Prostate gland (tissue), 2 donors: ENCODE data around the gene CRIM1. TPM values are rescaled to one million over a fixed set of nuclear protein-coding genes. Genes with fewer than 3 reads are reported as not detected.

Source experiments
- DNase-seq: peaks from one replicate; pipeline ENCODE4 v3.0.0-alpha.2; 2019; ENCODE audit warnings: low spot score
- H3K27ac ChIP-seq, 2 donors: fragments of 200-600 bp; sonication (generic); 2 replicates each; pipeline ENCODE4 v1.5.1; 2017 to 2019
- H3K27me3 ChIP-seq: fragments of 200-600 bp; sonication (generic); replicated peaks from 2 replicates; pipeline ENCODE4 v1.5.1; 2019; ENCODE audit not compliant: insufficient read depth
- H3K36me3 ChIP-seq, 2 donors: fragments of 200-600 bp; sonication (generic); 1 replicate in 1 of 2; 2 replicates in 1 of 2; pipeline versions ENCODE4 v1.5.1 to v1.8.1; 2017 to 2019
- H3K4me1 ChIP-seq: fragments of 200-600 bp; sonication (generic); replicated peaks from 2 replicates; pipeline ENCODE4 v1.5.1; 2019
- H3K4me3 ChIP-seq, 2 donors: fragments of 200-600 bp; sonication (generic); 2 replicates each; pipeline ENCODE4 v1.5.1; 2017 to 2019
- H3K9me3 ChIP-seq: fragments of 200-600 bp; sonication (generic); 2 replicates; pipeline ENCODE4 v1.5.1; 2017
- POLR2A ChIP-seq: fragments of 450-650 bp; IDR thresholded peaks from one replicate; pipeline ENCODE4 v1.6.1; 2016; ENCODE audit warnings: antibody characterized with exemption, mild to moderate bottlenecking
- POLR2AphosphoS5 ChIP-seq: sonication (generic); formaldehyde crosslinking; IDR thresholded peaks from one replicate; pipeline ENCODE4 v1.6.1; 2017; ENCODE audit warnings: antibody characterized with exemption
- WGBS: methylation state at CpG from one replicate; pipeline ENCODE4 v1.1.5; 2018; 5-methylcytosine and 5-hydroxymethylcytosine counted together
- intact Hi-C: fragments of 100-400 bp; cut with DNase I; formaldehyde crosslinking; loops from one replicate; pipeline ENCODE4 v1.14.2; 2022
- total RNA-seq, 2 donors: library from RNA; depleted of rRNA; stranded (reverse); fragments of >200 nt; gene quantifications; one replicate each; pipeline ENCODE4 v1.1.0, GENCODE V29; 2016
- TF ChIP-seq, protein P1 (sequence below), 4 experiments: fragments of 200-600 bp in 2 of 4; fragments of 450-650 bp in 2 of 4; sonication (generic) in 2 of 4; IDR thresholded peaks; 1 replicate in 3 of 4; 2 replicates in 1 of 4; pipeline ENCODE4 v1.5.1; 2016 to 2019; ENCODE audit warnings: antibody characterized with exemption in 4 of 4, mild to moderate bottlenecking in 2 of 4, moderate library complexity in 2 of 4

CRIM1 gene
- total RNA-seq, 2 donors from 2014 or later: 55.2 to 101 TPM

DNA sequence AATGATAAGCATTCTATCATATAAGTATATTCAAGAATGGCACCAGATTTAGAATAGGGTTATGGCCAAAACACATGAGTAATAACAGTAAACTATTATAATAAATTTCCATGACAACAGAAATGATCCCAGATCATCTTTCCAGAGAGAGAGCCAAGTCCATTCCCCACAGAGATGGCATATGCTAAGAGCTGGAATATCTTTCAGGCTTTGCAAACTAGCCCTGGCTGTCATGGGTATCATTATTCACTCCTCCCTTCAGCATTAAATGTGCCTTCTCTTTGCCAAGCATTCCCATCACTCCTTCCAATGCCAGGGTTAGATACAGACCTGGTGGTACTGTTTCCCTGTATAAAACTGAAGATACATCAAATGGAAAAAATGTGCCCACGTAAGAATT is 231.5 kb downstream of the CRIM1 start:
- intact Hi-C loops: no loop called here
- H3K36me3 ChIP-seq: no peaks in the 10 kb centered on the region

DNA sequence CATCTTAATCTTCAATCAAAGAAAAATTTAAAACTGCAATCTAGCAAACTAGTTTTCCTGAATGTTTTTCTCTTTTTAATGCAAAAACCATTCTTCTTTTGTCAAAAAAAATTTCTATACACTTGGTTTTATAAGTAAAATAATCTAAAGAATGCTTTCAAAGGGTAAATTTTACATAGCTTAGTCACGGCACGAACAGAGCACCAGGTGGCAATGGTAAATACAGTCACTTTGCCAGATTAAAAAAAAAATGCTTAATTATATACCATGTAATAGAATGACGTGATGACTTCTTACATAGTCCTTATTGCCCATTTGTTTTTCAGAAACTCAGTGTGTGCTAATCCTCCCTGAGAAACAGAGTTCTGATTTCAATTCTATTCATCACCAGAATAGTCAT is 232.0 kb downstream of the CRIM1 start:
- H3K36me3 ChIP-seq: no peaks in the 10 kb centered on the region
- no peak for DNase-seq
- H3K4me1 ChIP-seq: no peaks in the 10 kb centered on the region
- no peaks in the 10 kb centered on the region for H3K9me3 ChIP-seq
- H3K4me3 ChIP-seq: no peak overlapping the region
- WGBS: 65% methylated on average over 3 of the region's 3 CpGs
- TF ChIP-seq, protein P1, sequence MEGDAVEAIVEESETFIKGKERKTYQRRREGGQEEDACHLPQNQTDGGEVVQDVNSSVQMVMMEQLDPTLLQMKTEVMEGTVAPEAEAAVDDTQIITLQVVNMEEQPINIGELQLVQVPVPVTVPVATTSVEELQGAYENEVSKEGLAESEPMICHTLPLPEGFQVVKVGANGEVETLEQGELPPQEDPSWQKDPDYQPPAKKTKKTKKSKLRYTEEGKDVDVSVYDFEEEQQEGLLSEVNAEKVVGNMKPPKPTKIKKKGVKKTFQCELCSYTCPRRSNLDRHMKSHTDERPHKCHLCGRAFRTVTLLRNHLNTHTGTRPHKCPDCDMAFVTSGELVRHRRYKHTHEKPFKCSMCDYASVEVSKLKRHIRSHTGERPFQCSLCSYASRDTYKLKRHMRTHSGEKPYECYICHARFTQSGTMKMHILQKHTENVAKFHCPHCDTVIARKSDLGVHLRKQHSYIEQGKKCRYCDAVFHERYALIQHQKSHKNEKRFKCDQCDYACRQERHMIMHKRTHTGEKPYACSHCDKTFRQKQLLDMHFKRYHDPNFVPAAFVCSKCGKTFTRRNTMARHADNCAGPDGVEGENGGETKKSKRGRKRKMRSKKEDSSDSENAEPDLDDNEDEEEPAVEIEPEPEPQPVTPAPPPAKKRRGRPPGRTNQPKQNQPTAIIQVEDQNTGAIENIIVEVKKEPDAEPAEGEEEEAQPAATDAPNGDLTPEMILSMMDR (IDR thresholded peaks at IDR 0.05): no peak
- TF ChIP-seq POLR2A: no peak
- TF ChIP-seq POLR2AphosphoS5: no peak
- H3K27me3 ChIP-seq: no peaks in the 10 kb centered on the region
- no peak overlapping the region for H3K27ac ChIP-seq
- intact Hi-C loops: no loop called here

More for the DNA sequence above, 231.5 kb downstream of the CRIM1 start:
- TF ChIP-seq POLR2AphosphoS5 (no peak), POLR2A (no peak)
- TF ChIP-seq, protein P1 (IDR thresholded peaks at IDR 0.05): no peak
- no peaks in the 10 kb centered on the region for H3K27me3 ChIP-seq
- H3K9me3 ChIP-seq: no peaks in the 10 kb centered on the region
- no peak overlapping the region for H3K4me3 ChIP-seq
- no peak for DNase-seq
- H3K27ac ChIP-seq: no peak overlapping the region
- no peaks in the 10 kb centered on the region for H3K4me1 ChIP-seq
- WGBS: 74% methylated on average over 1 of the region's 1 CpG

DNA sequence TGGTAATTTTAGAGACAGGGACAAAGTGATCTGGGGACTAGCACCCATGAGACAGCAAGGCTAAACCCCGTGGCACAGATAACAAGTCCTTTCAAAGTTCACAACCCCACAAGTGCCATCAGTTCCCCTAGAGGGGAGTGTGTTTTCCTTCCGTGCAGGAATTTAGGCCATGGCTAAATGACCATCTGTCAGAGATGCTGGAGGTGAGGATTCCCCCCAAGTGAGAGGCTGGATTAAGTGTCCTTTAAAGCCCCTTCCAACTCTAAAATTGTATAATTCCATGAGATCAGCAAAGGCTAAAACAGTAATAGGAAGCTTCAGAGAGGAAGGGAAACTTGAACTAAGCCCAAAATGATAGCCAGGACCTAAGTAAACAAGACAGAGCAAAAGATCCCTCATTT is 233.7 kb downstream of the CRIM1 start:
- DNase-seq: no peak
- H3K4me3 ChIP-seq: no peak overlapping the region
- H3K4me1 ChIP-seq: no peaks in the 10 kb centered on the region
- H3K9me3 ChIP-seq: no peaks in the 10 kb centered on the region
- TF ChIP-seq POLR2AphosphoS5: no peak
- TF ChIP-seq POLR2A: no peak
- TF ChIP-seq, protein P1 (IDR thresholded peaks at IDR 0.05): no peak
- no peaks in the 10 kb centered on the region for H3K36me3 ChIP-seq
- 64% methylated on average over 2 of the region's 2 CpGs for WGBS
- H3K27me3 ChIP-seq: no peaks in the 10 kb centered on the region
- no peak overlapping the region for H3K27ac ChIP-seq
- intact Hi-C loops: no loop called here

DNA sequence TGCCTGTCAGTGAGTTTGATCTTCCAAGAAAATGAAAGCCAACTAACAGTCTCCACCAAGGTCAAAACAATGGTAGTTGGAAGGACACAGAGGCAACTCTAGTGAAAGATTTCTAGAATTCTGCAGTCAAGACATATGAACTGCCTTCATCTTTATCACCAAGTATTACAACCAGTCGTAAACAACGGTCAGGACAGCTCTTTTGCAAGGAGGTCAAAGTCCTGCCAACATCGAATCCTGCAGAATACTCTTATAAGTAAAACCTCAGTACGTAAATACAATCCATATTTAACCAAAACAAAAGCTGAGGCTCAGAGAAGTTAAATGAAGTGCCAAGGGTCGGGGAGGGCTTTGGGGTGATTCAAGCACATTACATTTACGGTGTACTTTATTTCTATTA is 239.3 kb downstream of the CRIM1 start:
- TF ChIP-seq, protein P1 (IDR thresholded peaks at IDR 0.05): no peak
- TF ChIP-seq POLR2AphosphoS5: no peak
- TF ChIP-seq POLR2A: no peak
- Histone ChIP-seq H3K9me3 (no peaks in the 10 kb centered on the region), H3K4me1 (peaks cover 3% of the 10 kb centered on the region), H3K27me3 (no peaks in the 10 kb centered on the region), H3K36me3 (no peaks in the 10 kb centered on the region), H3K27ac (no peak overlapping the region), H3K4me3 (no peak overlapping the region)
- intact Hi-C loops: no loop called here
- DNase-seq: no peak
- WGBS: 88% methylated on average over 6 of the region's 6 CpGs

DNA sequence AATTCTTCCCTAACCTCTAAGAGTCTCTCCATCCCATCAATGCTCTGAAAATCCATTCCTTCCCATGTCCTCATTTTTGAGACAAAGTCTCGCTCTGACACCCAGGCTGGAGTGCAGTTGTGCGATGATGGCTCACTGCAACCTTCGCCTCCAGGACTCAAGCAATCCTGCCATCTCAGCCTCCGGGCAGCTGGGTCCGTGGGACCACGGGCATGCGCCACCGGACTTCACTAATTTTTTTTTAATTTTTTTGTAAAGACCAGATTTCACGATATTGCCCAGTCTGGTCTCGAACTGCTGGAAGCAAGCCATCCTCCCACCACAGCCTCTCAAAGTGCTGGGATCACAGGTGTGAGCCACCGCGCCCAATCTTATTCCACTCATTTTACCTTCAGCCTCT is 240.8 kb downstream of the CRIM1 start:
- peaks cover 3% of the 10 kb centered on the region for H3K4me1 ChIP-seq
- no peak overlapping the region for H3K27ac ChIP-seq
- H3K36me3 ChIP-seq: no peaks in the 10 kb centered on the region
- 97% methylated on average over 12 of the region's 12 CpGs for WGBS
- H3K4me3 ChIP-seq: no peak overlapping the region
- DNase-seq: no peak
- H3K9me3 ChIP-seq: no peaks in the 10 kb centered on the region
- intact Hi-C loops: no loop called here
- no peaks in the 10 kb centered on the region for H3K27me3 ChIP-seq
- TF ChIP-seq POLR2AphosphoS5: no peak
- TF ChIP-seq, protein P1 (IDR thresholded peaks at IDR 0.05): no peak
- no peak for TF ChIP-seq POLR2A
